ENCODE data around the gene CLSTN2.

GRCh38 chr3:140067487-140067886 is 132.5 kb downstream of the CLSTN2 start:
- TF ChIP-seq CTCF (IDR thresholded peaks at IDR 0.05) (no peak), POLR2A (IDR thresholded peaks at IDR 0.05) (no peak)

All from prostate gland (tissue), 2 donors.